KMS-11 (cell line): ENCODE measurements around the gene PLK2.

Experiments
- H2AFZ ChIP-seq: fragments of 200-600 bp; sonication (generic); 2 replicates; pipeline ENCODE4 v1.6.1; 2016; ENCODE audit warnings: antibody characterized with exemption, mixed run types, low read depth
- H3K27ac ChIP-seq: fragments of 200-600 bp; sonication (generic); 2 replicates; pipeline ENCODE4 v1.6.1; 2016; ENCODE audit warnings: mild to moderate bottlenecking, mixed run types
- H3K27me3 ChIP-seq: fragments of 200-600 bp; sonication (generic); 2 replicates; pipeline ENCODE4 v1.6.1; 2017; ENCODE audit warnings: mild to moderate bottlenecking, low read depth, mixed run types, moderate library complexity; ENCODE audit not compliant: insufficient read depth
- H3K36me3 ChIP-seq: fragments of 200-600 bp; sonication (generic); 2 replicates; pipeline ENCODE4 v1.6.1; 2017; ENCODE audit warnings: mild to moderate bottlenecking, mixed run types; ENCODE audit not compliant: insufficient read depth
- H3K4me1 ChIP-seq: fragments of 200-600 bp; sonication (generic); 2 replicates; pipeline ENCODE4 v1.6.1; 2016; ENCODE audit warnings: mild to moderate bottlenecking, low read depth, mixed run types; ENCODE audit not compliant: poor library complexity, severe bottlenecking
- H3K4me2 ChIP-seq: fragments of 200-600 bp; sonication (generic); 2 replicates; pipeline ENCODE4 v1.7.0; 2016; ENCODE audit warnings: mild to moderate bottlenecking, mixed run types
- H3K4me3 ChIP-seq: fragments of 200-600 bp; sonication (generic); IDR thresholded peaks from 2 replicates; pipeline ENCODE4 v1.6.1; 2017; ENCODE audit warnings: low read depth, low read length, mixed read lengths; ENCODE audit not compliant: insufficient read depth
- H3K79me2 ChIP-seq: fragments of 200-600 bp; sonication (generic); 2 replicates; pipeline ENCODE4 v1.6.1; 2016; ENCODE audit warnings: low read depth, mixed run types; ENCODE audit not compliant: insufficient read depth
- H3K9ac ChIP-seq: fragments of 200-600 bp; sonication (generic); 2 replicates; pipeline ENCODE4 v1.6.1; 2016; ENCODE audit warnings: mild to moderate bottlenecking, mixed run types
- H4K20me1 ChIP-seq: fragments of 200-600 bp; sonication (generic); 2 replicates; pipeline ENCODE4 v1.6.1; 2016; ENCODE audit warnings: mild to moderate bottlenecking, mixed run types; ENCODE audit not compliant: insufficient read depth
- CTCF ChIP-seq: fragments of 200-600 bp; sonication (generic); conservative IDR thresholded peaks from 2 replicates; pipeline ENCODE4 v1.6.1; 2017; ENCODE audit warnings: low read depth, mild to moderate bottlenecking, antibody characterized with exemption, low read length, moderate library complexity, mixed read lengths

The PLK2 gene

GRCh38 chr5:58481066-58481676 is 21.3 kb upstream of the PLK2 start:
- Histone ChIP-seq H3K4me2 (no peak overlapping the region), H3K9ac (no peak overlapping the region), H3K27me3 (no peaks in the 10 kb centered on the region), H3K36me3 (no peaks in the 10 kb centered on the region), H3K27ac (no peak overlapping the region), H4K20me1 (no peaks in the 10 kb centered on the region), H3K4me1 (no peaks in the 10 kb centered on the region), H3K79me2 (no peaks in the 10 kb centered on the region), H3K4me3 (no peak overlapping the region), H2AFZ (no peak overlapping the region)
- TF ChIP-seq CTCF: no peak

GRCh38 chr5:58477760-58478376 is 18.0 kb upstream of the PLK2 start:
- H3K4me3 ChIP-seq: no peak overlapping the region
- H3K4me1 ChIP-seq: no peaks in the 10 kb centered on the region
- no peaks in the 10 kb centered on the region for H3K79me2 ChIP-seq
- no peak overlapping the region for H3K9ac ChIP-seq
- no peaks in the 10 kb centered on the region for H3K36me3 ChIP-seq
- H4K20me1 ChIP-seq: no peaks in the 10 kb centered on the region
- TF ChIP-seq CTCF: no peak; the same call in 1 of the 2 replicates
- no peak overlapping the region for H2AFZ ChIP-seq
- no peak overlapping the region for H3K27ac ChIP-seq
- no peak overlapping the region for H3K4me2 ChIP-seq
- no peaks in the 10 kb centered on the region for H3K27me3 ChIP-seq

- Histone ChIP-seq H3K27me3 (no peaks in the 10 kb centered on the region), H3K36me3 (no peaks in the 10 kb centered on the region), H3K4me2 (no peak overlapping the region), H3K4me1 (no peaks in the 10 kb centered on the region), H3K4me3 (no peak overlapping the region), H2AFZ (no peak overlapping the region), H4K20me1 (no peaks in the 10 kb centered on the region), H3K27ac (no peak overlapping the region), H3K79me2 (no peaks in the 10 kb centered on the region), H3K9ac (no peak overlapping the region)
- TF ChIP-seq CTCF: no peak
Observed at GRCh38 chr5:58475404-58475803, 15.5 kb upstream of the PLK2 start.

GRCh38 chr5:58469896-58470295 is 10.0 kb upstream of the PLK2 start:
- TF ChIP-seq CTCF: no peak
- no peaks in the 10 kb centered on the region for H3K36me3 ChIP-seq
- peaks cover 18% of the 10 kb centered on the region for H3K4me1 ChIP-seq
- H4K20me1 ChIP-seq: no peaks in the 10 kb centered on the region
- no peaks in the 10 kb centered on the region for H3K79me2 ChIP-seq
- no peak overlapping the region for H3K4me2 ChIP-seq
- no peak overlapping the region for H2AFZ ChIP-seq
- H3K9ac ChIP-seq: no peak overlapping the region
- no peaks in the 10 kb centered on the region for H3K27me3 ChIP-seq
- no peak overlapping the region for H3K27ac ChIP-seq
- H3K4me3 ChIP-seq: no peak overlapping the region
